ENCODE data around the gene CHRNB1. TPM values are rescaled to one million over a fixed set of nuclear protein-coding genes. Genes with fewer than 3 reads are reported as not detected.

The CHRNB1 gene
- total RNA-seq, result 7.6 TPM
- polyA plus RNA-seq, result 10 to 100 TPM; 18.0 to 28.7 (median 27.0) TPM

- Histone ChIP-seq H3K36me3 (ENCODE audit: control insufficient read depth, insufficient read depth, low read length) (no peaks in the 10 kb centered on the region), H3K4me1 (ENCODE audit: control insufficient read depth, insufficient read depth, low read length, poor library complexity, severe bottlenecking) (peaks cover 33% of the 10 kb centered on the region), H3K9me3 (ENCODE audit: control insufficient read depth in 2 of 2, low read length in 2 of 2) (no peaks in the 10 kb centered on the region), H3K27me3 (ENCODE audit: control insufficient read depth, insufficient read depth, low read length) (peaks cover 30% of the 10 kb centered on the region), H3K27ac (ENCODE audit: insufficient read depth, low read length, poor library complexity, severe bottlenecking) (no peak within 1 kb of the TSS), H3K4me3 (ENCODE audit: low read depth, low read length) (no peak within 1 kb of the TSS)
- Mint-ChIP-seq H3K4me1 (peaks cover 4 to 42% (median 18%) of the 10 kb centered on the region in 4 donors), H3K9me3 (peaks cover 0 to 6% (median 0%) of the 10 kb centered on the region in 7 donors), H3K36me3 (peaks cover 18% of the 10 kb centered on the region), H3K27me3 (peaks cover 84% of the 10 kb centered on the region), H3K4me3 (peak within 1 kb of the TSS; percentile 62 to 85 (median 78)), H3K27ac (peak within 1 kb of the TSS in 2 of 3 donors; percentile 40 to 76)
- ATAC-seq (ENCODE audit: low read depth in 2 of 2), result no peak
- no peak for DNase-seq
These were observed at the start of gene CHRNB1 for GRCh38 chr17:7444682-7445618. CHRNB1 (plus strand) TSS chr17:7445061; CDS start chr17:7445128, 67 bp downstream.

- Mint-ChIP-seq H3K4me3 (peak overlapping the region; percentile 41 to 89 (median 66)), H3K27ac (no peak overlapping the region), H3K36me3 (peaks cover 5% of the 10 kb centered on the region), H3K9me3 (no peaks in the 10 kb centered on the region), H3K4me1 (peaks cover 3 to 30% (median 18%) of the 10 kb centered on the region in 4 donors), H3K27me3 (peaks cover 5% of the 10 kb centered on the region)
- H3K4me3 ChIP-seq (ENCODE audit: low read depth, low read length), result no peak overlapping the region
- ATAC-seq (ENCODE audit: low read depth in 2 of 2), result no peak
- H3K36me3 ChIP-seq (ENCODE audit: control insufficient read depth, insufficient read depth, low read length), result peaks cover 13% of the 10 kb centered on the region
- no peak for DNase-seq
- peaks cover 30% of the 10 kb centered on the region for H3K4me1 ChIP-seq (ENCODE audit: control insufficient read depth, insufficient read depth, low read length, poor library complexity, severe bottlenecking)
- no peak overlapping the region for H3K27ac ChIP-seq (ENCODE audit: insufficient read depth, low read length, poor library complexity, severe bottlenecking)
- no peaks in the 10 kb centered on the region for H3K9me3 ChIP-seq (ENCODE audit: control insufficient read depth in 2 of 2, low read length in 2 of 2)
- no peaks in the 10 kb centered on the region for H3K27me3 ChIP-seq (ENCODE audit: control insufficient read depth, insufficient read depth, low read length)
These were observed 48.7 kb upstream of the CHRNB1 start for GRCh38 chr17:7396147-7396546.

DNA sequence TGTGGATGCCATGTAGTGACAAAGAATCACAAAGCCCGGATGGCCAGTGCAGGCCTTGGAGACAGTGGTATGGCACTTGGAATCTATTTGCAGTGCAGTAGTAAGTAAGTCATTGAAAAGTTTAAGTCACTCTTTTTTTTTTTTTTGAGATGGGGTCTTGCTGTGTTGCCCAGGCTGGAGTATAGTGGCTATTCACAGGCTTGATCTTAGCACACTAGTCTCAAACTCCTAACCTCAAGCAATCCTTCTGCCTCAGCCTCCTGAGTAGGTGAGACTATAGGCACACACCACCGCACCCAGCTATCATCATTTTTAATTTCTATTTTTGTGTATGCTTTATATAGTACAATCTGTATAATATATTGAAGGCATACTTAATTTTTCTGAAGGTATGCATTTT, 46.2 kb upstream of the CHRNB1 start:
- peak overlapping the region in 3 of 4 donors; percentile 11 to 42 (median 40) for H3K4me3 Mint-ChIP-seq
- no peak for ATAC-seq (ENCODE audit: low read depth in 2 of 2)
- H3K36me3 ChIP-seq (ENCODE audit: control insufficient read depth, insufficient read depth, low read length), result no peaks in the 10 kb centered on the region

GRCh38 chr17:7403043-7403726, 41.7 kb upstream of the CHRNB1 start:
- Histone ChIP-seq H3K9me3 (ENCODE audit: control insufficient read depth in 2 of 2, low read length in 2 of 2) (no peaks in the 10 kb centered on the region), H3K27ac (ENCODE audit: insufficient read depth, low read length, poor library complexity, severe bottlenecking) (peak overlapping the region; percentile 81), H3K4me1 (ENCODE audit: control insufficient read depth, insufficient read depth, low read length, poor library complexity, severe bottlenecking) (peaks cover 20% of the 10 kb centered on the region), H3K27me3 (ENCODE audit: control insufficient read depth, insufficient read depth, low read length) (no peaks in the 10 kb centered on the region), H3K36me3 (ENCODE audit: control insufficient read depth, insufficient read depth, low read length) (no peaks in the 10 kb centered on the region), H3K4me3 (ENCODE audit: low read depth, low read length) (peak overlapping the region; percentile 43)
- H3K27me3 Mint-ChIP-seq, result peaks cover 12% of the 10 kb centered on the region
- H3K4me1 Mint-ChIP-seq, result peaks cover 0 to 30% (median 9%) of the 10 kb centered on the region in 4 donors
- DNase-seq, result peak in 2 of 3 donors; percentile 27 to 43
- H3K9me3 Mint-ChIP-seq, result no peaks in the 10 kb centered on the region
- no peaks in the 10 kb centered on the region for H3K36me3 Mint-ChIP-seq
- no peak for ATAC-seq (ENCODE audit: low read depth in 2 of 2)
- H3K27ac Mint-ChIP-seq, result peak overlapping the region; percentile 79 to 95 (median 94)
- H3K4me3 Mint-ChIP-seq, result peak overlapping the region; percentile 82 to 97 (median 95)

More for the DNA sequence above, 46.2 kb upstream of the CHRNB1 start:
- Mint-ChIP-seq H3K4me1 (peaks cover 3 to 23% (median 7%) of the 10 kb centered on the region in 4 donors), H3K36me3 (no peaks in the 10 kb centered on the region), H3K27me3 (no peaks in the 10 kb centered on the region), H3K9me3 (no peaks in the 10 kb centered on the region), H3K27ac (no peak overlapping the region)
- Histone ChIP-seq H3K9me3 (ENCODE audit: control insufficient read depth in 2 of 2, low read length in 2 of 2) (no peaks in the 10 kb centered on the region), H3K4me1 (ENCODE audit: control insufficient read depth, insufficient read depth, low read length, poor library complexity, severe bottlenecking) (peaks cover 20% of the 10 kb centered on the region), H3K27me3 (ENCODE audit: control insufficient read depth, insufficient read depth, low read length) (no peaks in the 10 kb centered on the region), H3K27ac (ENCODE audit: insufficient read depth, low read length, poor library complexity, severe bottlenecking) (no peak overlapping the region), H3K4me3 (ENCODE audit: low read depth, low read length) (no peak overlapping the region)
- no peak for DNase-seq

DNA sequence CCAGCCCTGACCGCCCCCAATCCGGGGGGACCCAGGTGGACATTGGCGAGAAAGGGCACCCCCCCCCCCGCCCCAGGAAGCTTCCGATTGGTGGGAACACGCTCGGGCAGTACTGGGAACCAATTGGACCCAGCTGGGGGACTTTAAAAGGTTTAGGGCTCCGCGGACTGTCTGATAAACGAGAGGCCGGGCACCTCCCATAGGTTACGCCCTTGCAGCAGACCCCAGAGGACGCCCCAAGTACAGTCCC, 41.2 kb upstream of the CHRNB1 start:
- H3K27me3 Mint-ChIP-seq, result peaks cover 12% of the 10 kb centered on the region
- H3K36me3 ChIP-seq (ENCODE audit: control insufficient read depth, insufficient read depth, low read length), result no peaks in the 10 kb centered on the region
- no peak for DNase-seq
- H3K27me3 ChIP-seq (ENCODE audit: control insufficient read depth, insufficient read depth, low read length), result no peaks in the 10 kb centered on the region
- peak overlapping the region; percentile 43 for H3K4me3 ChIP-seq (ENCODE audit: low read depth, low read length)
- ATAC-seq (ENCODE audit: low read depth in 2 of 2), result no peak
- peaks cover 0 to 30% (median 9%) of the 10 kb centered on the region in 4 donors for H3K4me1 Mint-ChIP-seq
- peak overlapping the region; percentile 93 to 97 (median 96) for H3K4me3 Mint-ChIP-seq
- no peaks in the 10 kb centered on the region for H3K9me3 Mint-ChIP-seq
- no peaks in the 10 kb centered on the region for H3K36me3 Mint-ChIP-seq
- peak overlapping the region; percentile 79 to 98 (median 94) for H3K27ac Mint-ChIP-seq
- H3K4me1 ChIP-seq (ENCODE audit: control insufficient read depth, insufficient read depth, low read length, poor library complexity, severe bottlenecking), result peaks cover 22% of the 10 kb centered on the region
- H3K9me3 ChIP-seq (ENCODE audit: control insufficient read depth in 2 of 2, low read length in 2 of 2), result no peaks in the 10 kb centered on the region
- peak overlapping the region; percentile 81 for H3K27ac ChIP-seq (ENCODE audit: insufficient read depth, low read length, poor library complexity, severe bottlenecking)

- DNase-seq (peak; percentile 94 to 99 (median 95)), ATAC-seq (ENCODE audit: low read depth in 2 of 2) (peak; percentile 91 to 93)
- H3K27me3 Mint-ChIP-seq, result peaks cover 12% of the 10 kb centered on the region
- no peaks in the 10 kb centered on the region for H3K36me3 Mint-ChIP-seq
- peak within 1 kb of the TSS; percentile 93 to 97 (median 96) for H3K4me3 Mint-ChIP-seq
- peak within 1 kb of the TSS; percentile 48 for H3K4me3 ChIP-seq (ENCODE audit: low read depth, low read length)
- H3K4me1 Mint-ChIP-seq, result peaks cover 0 to 31% (median 10%) of the 10 kb centered on the region in 4 donors
- H3K27ac ChIP-seq (ENCODE audit: insufficient read depth, low read length, poor library complexity, severe bottlenecking), result peak within 1 kb of the TSS; percentile 81
- H3K27me3 ChIP-seq (ENCODE audit: control insufficient read depth, insufficient read depth, low read length), result no peaks in the 10 kb centered on the region
- no peaks in the 10 kb centered on the region for H3K9me3 ChIP-seq (ENCODE audit: control insufficient read depth in 2 of 2, low read length in 2 of 2)
- H3K36me3 ChIP-seq (ENCODE audit: control insufficient read depth, insufficient read depth, low read length), result no peaks in the 10 kb centered on the region
- H3K9me3 Mint-ChIP-seq, result no peaks in the 10 kb centered on the region
- peak within 1 kb of the TSS; percentile 79 to 98 (median 94) for H3K27ac Mint-ChIP-seq
- peaks cover 23% of the 10 kb centered on the region for H3K4me1 ChIP-seq (ENCODE audit: control insufficient read depth, insufficient read depth, low read length, poor library complexity, severe bottlenecking)
These were observed 40.7 kb upstream of the CHRNB1 start, which contains the start of gene TMEM256 for GRCh38 chr17:7403977-7404736. TMEM256 (minus strand) TSS chr17:7404097; CDS start chr17:7404084, 13 bp downstream.

GRCh38 chr17:7404737-7405349, 40.0 kb upstream of the CHRNB1 start:
- Histone ChIP-seq H3K27me3 (ENCODE audit: control insufficient read depth, insufficient read depth, low read length) (no peaks in the 10 kb centered on the region), H3K36me3 (ENCODE audit: control insufficient read depth, insufficient read depth, low read length) (no peaks in the 10 kb centered on the region), H3K4me3 (ENCODE audit: low read depth, low read length) (peak overlapping the region; percentile 48), H3K4me1 (ENCODE audit: control insufficient read depth, insufficient read depth, low read length, poor library complexity, severe bottlenecking) (peaks cover 23% of the 10 kb centered on the region), H3K9me3 (ENCODE audit: control insufficient read depth in 2 of 2, low read length in 2 of 2) (no peaks in the 10 kb centered on the region), H3K27ac (ENCODE audit: insufficient read depth, low read length, poor library complexity, severe bottlenecking) (peak overlapping the region; percentile 81)
- Mint-ChIP-seq H3K9me3 (no peaks in the 10 kb centered on the region), H3K4me3 (peak overlapping the region; percentile 93 to 97 (median 96)), H3K27ac (peak overlapping the region; percentile 32 to 98 (median 94)), H3K36me3 (no peaks in the 10 kb centered on the region), H3K27me3 (peaks cover 12% of the 10 kb centered on the region), H3K4me1 (peaks cover 0 to 32% (median 13%) of the 10 kb centered on the region in 4 donors)
- DNase-seq, result peak in 1 of 3 donors; percentile 68
- ATAC-seq (ENCODE audit: low read depth in 2 of 2), result peak; percentile 26 to 33

All from CD4-positive, CD25-positive, alpha-beta regulatory T cell (primary cell).